NCI-H2107 (cell line): ENCODE data around the gene MKRN2OS.

Source experiments
- DNase-seq: peaks from one replicate; lab custom pipeline; 2025; lab: John Stamatoyannopoulos, UW

The MKRN2OS gene

GRCh38 chr3:12545473-12545791 lies at the start of gene MKRN2OS:
Gene MKRN2OS, minus strand, starts transcription at chr3:12545499. Its CDS starts 35 bp downstream, at chr3:12545464.
- DNase-seq: peak; percentile 31

- no peak for DNase-seq
Observed at GRCh38 chr3:12593473-12593872, 48.2 kb upstream of the MKRN2OS start.

GRCh38 chr3:12591997-12592715 lies 46.9 kb upstream of the MKRN2OS start:
- no peak for DNase-seq

- DNase-seq: no peak
Observed at GRCh38 chr3:12591456-12591855, 46.2 kb upstream of the MKRN2OS start.

- DNase-seq: no peak
Observed at GRCh38 chr3:12590096-12590495, 44.8 kb upstream of the MKRN2OS start.

GRCh38 chr3:12588039-12589009 lies 43.0 kb upstream of the MKRN2OS start:
- peak; percentile 75 for DNase-seq

GRCh38 chr3:12586403-12586802 lies 41.1 kb upstream of the MKRN2OS start:
- no peak for DNase-seq

- no peak for DNase-seq
Observed at GRCh38 chr3:12585970-12586369, 40.7 kb upstream of the MKRN2OS start.

- no peak for DNase-seq
Observed at GRCh38 chr3:12585181-12585580, 39.9 kb upstream of the MKRN2OS start.

GRCh38 chr3:12584083-12584482 lies 38.8 kb upstream of the MKRN2OS start:
- no peak for DNase-seq

GRCh38 chr3:12583280-12583679 lies 38.0 kb upstream of the MKRN2OS start:
- DNase-seq: no peak

GRCh38 chr3:12582730-12583129 lies 37.4 kb upstream of the MKRN2OS start:
- DNase-seq: no peak

- DNase-seq: no peak
Observed at GRCh38 chr3:12579905-12580304, 34.6 kb upstream of the MKRN2OS start.

- DNase-seq: no peak
Observed at GRCh38 chr3:12579456-12579855, 34.2 kb upstream of the MKRN2OS start.

GRCh38 chr3:12578742-12579141 lies 33.4 kb upstream of the MKRN2OS start:
- DNase-seq: no peak

- DNase-seq: no peak
Observed at GRCh38 chr3:12577379-12577778, 32.1 kb upstream of the MKRN2OS start.

- no peak for DNase-seq
Observed at GRCh38 chr3:12574661-12575060, 29.4 kb upstream of the MKRN2OS start.

GRCh38 chr3:12574131-12574530 lies 28.8 kb upstream of the MKRN2OS start:
- DNase-seq: no peak

- no peak for DNase-seq
Observed at GRCh38 chr3:12571986-12572385, 26.7 kb upstream of the MKRN2OS start.

GRCh38 chr3:12569836-12570235 lies 24.5 kb upstream of the MKRN2OS start:
- no peak for DNase-seq

- no peak for DNase-seq
Observed at GRCh38 chr3:12568747-12569146, 23.4 kb upstream of the MKRN2OS start.

GRCh38 chr3:12566976-12567375 lies 21.7 kb upstream of the MKRN2OS start:
- no peak for DNase-seq

GRCh38 chr3:12562451-12562850 lies 17.2 kb upstream of the MKRN2OS start:
- DNase-seq: no peak
